T-cell (primary cell): ENCODE data around the gene FIBP. TPM values are rescaled to one million over a fixed set of nuclear protein-coding genes. Genes with fewer than 3 reads are reported as not detected.
A peak's percentile ranks its signal among the peaks of the same experiment; 100 is the strongest.

ENCODE experiments used
- ATAC-seq, 4 experiments: fragments of 200-7000 bp in 3 of 4; fragments of 150-1000 bp in 1 of 4; cut with Tn5 transposase; replicated peaks in 1 of 4; 1 replicate in 3 of 4; 2 replicates in 1 of 4; pipeline ENCODE4 v1.10.0; 2021; ENCODE audit warnings: moderate library complexity in 3 of 4, mild to moderate bottlenecking in 2 of 4, moderate number of reproducible peaks in 1 of 4
- CTCF ChIA-PET, 2 donors: fragments of 300-600 bp; sonication (Branson Sonifier 250); formaldehyde crosslinking; loops; one replicate each; lab custom pipeline; 2022; ENCODE audit warnings: antibody characterized with exemption in 2 of 2; lab: Charles Lee
- POLR2A ChIA-PET, 2 donors: fragments of 300-600 bp; sonication (Branson Sonifier 250); formaldehyde crosslinking; loops; one replicate each; lab custom pipeline; 2022; ENCODE audit warnings: antibody characterized with exemption in 2 of 2; lab: Charles Lee
- DNase-seq, 35 experiments: peaks; one replicate each; pipeline versions ENCODE4 v3.0.0 to v3.0.0-alpha.2; 2013 to 2023
- H3K27ac ChIP-seq: one replicate; pipeline ENCODE4 v1.5.1; 2013; ENCODE audit warnings: low read length
- H3K27me3 ChIP-seq, 2 experiments: replicated peaks in 1 of 2; 1 replicate in 1 of 2; 2 replicates in 1 of 2; pipeline versions ENCODE4 v1.6.1 to v1.7.0; 2013; ENCODE audit warnings: low read length in 1 of 2, mixed read lengths in 1 of 2; ENCODE audit not compliant: control insufficient read depth in 2 of 2, insufficient read depth in 2 of 2; ENCODE audit errors: extremely low read depth in 1 of 2
- H3K36me3 ChIP-seq, 2 donors: 1 replicate in 1 of 2; 2 replicates in 1 of 2; pipeline versions ENCODE4 v1.6.1 to v1.7.0; 2013; ENCODE audit warnings: low read length in 1 of 2; ENCODE audit not compliant: control insufficient read depth in 2 of 2, insufficient read depth in 1 of 2; ENCODE audit errors: extremely low read depth in 1 of 2
- H3K4me1 ChIP-seq, 2 experiments: 1 replicate in 1 of 2; 2 replicates in 1 of 2; pipeline versions ENCODE4 v1.6.1 to v1.7.0; 2013; ENCODE audit warnings: low read length in 2 of 2, mixed read lengths in 1 of 2; ENCODE audit not compliant: insufficient read depth in 2 of 2, control insufficient read depth in 1 of 2; ENCODE audit errors: extremely low read depth in 1 of 2
- H3K4me3 ChIP-seq, 2 donors: 1 replicate in 1 of 2; 2 replicates in 1 of 2; pipeline versions ENCODE4 v1.5.1 to v1.7.0; 2013; ENCODE audit warnings: mild to moderate bottlenecking in 2 of 2, low read length in 1 of 2, moderate library complexity in 1 of 2; ENCODE audit not compliant: control insufficient read depth in 1 of 2; ENCODE audit errors: extremely low read depth in 1 of 2
- H3K9me3 ChIP-seq: 2 replicates; pipeline ENCODE4 v1.7.0; 2013
- H3K27ac Mint-ChIP-seq, 2 donors: one replicate each; pipeline ENCODE4 v1.8.0; 2020 to 2021; ENCODE audit warnings: mild to moderate bottlenecking in 2 of 2, mixed read lengths in 2 of 2
- H3K27me3 Mint-ChIP-seq, 2 donors: one replicate each; pipeline ENCODE4 v1.8.0; 2021 to 2022; ENCODE audit warnings: mixed read lengths in 2 of 2
- H3K36me3 Mint-ChIP-seq: one replicate; pipeline ENCODE4 v1.8.0; 2021; ENCODE audit warnings: mixed read lengths
- H3K4me1 Mint-ChIP-seq, 3 donors: one replicate each; pipeline ENCODE4 v1.8.0; 2020 to 2022; ENCODE audit warnings: mixed read lengths in 3 of 3, mild to moderate bottlenecking in 1 of 3
- H3K4me3 Mint-ChIP-seq, 3 donors: one replicate each; pipeline ENCODE4 v1.8.0; 2020 to 2022; ENCODE audit warnings: mild to moderate bottlenecking in 3 of 3, mixed read lengths in 3 of 3, moderate library complexity in 3 of 3
- H3K9me3 Mint-ChIP-seq, 3 donors: one replicate each; pipeline ENCODE4 v1.8.0; 2020 to 2022; ENCODE audit warnings: mixed read lengths in 3 of 3
- WGBS: methylation state at CpG from one replicate; pipeline ENCODE4 v1.1.5; 2013; ENCODE audit warnings: missing lambda C conversion rate; ENCODE audit not compliant: insufficient coverage; 5-methylcytosine and 5-hydroxymethylcytosine counted together
- total RNA-seq, 35 experiments: library from RNA in 6 of 35; stranded (reverse) in 6 of 35; fragments of 120-200 nt in 1 of 35; gene quantifications; one replicate each; pipeline versions ENCODE4 v1.2.1 to v1.2.4 and lab custom pipeline; 2013 to 2026

Gene FIBP
- total RNA-seq, 5 donors from 2014 or later (not counting 1 experiment from before 2014, with no cell fraction given): 30.2 to 47.1 (median 39.2) TPM

GRCh38 chr11:65928667-65929066 lies 40.4 kb upstream of the FIBP start:
- Mint-ChIP-seq H3K27me3 (no peaks in the 10 kb centered on the region), H3K36me3 (peaks cover 3% of the 10 kb centered on the region), H3K9me3 (no peaks in the 10 kb centered on the region), H3K4me3 (peak overlapping the region; percentile 63 to 78 (median 68)), H3K27ac (peak overlapping the region; percentile 97), H3K4me1 (peaks cover 34 to 44% (median 39%) of the 10 kb centered on the region in 3 donors)
- Histone ChIP-seq H3K27ac (peak overlapping the region; percentile 74), H3K36me3 (peaks cover 0 to 7% of the 10 kb centered on the region in 2 donors), H3K27me3 (no peaks in the 10 kb centered on the region), H3K9me3 (no peaks in the 10 kb centered on the region), H3K4me3 (peak overlapping the region; percentile 17 to 28), H3K4me1 (peaks cover 11 to 49% of the 10 kb centered on the region in 2 experiments)
- 14% methylated on average over 4 of the region's 6 CpGs for WGBS
- CTCF ChIA-PET: interaction anchor here in 1 of 2 donors (0.6 to 1.6 kb wide), 4 partner anchors 37 to 574 kb away, joined by 5 to 8 read pairs (median 6); partner anchors contain the start of gene FIBP
- POLR2A ChIA-PET: no interaction called here
- peak in 1 of 35 experiments; percentile 30 for DNase-seq
- peak in 1 of 4 experiments; percentile 4 for ATAC-seq

- Mint-ChIP-seq H3K4me1 (peaks cover 37 to 48% (median 39%) of the 10 kb centered on the region in 3 donors), H3K27ac (peak overlapping the region; percentile 97), H3K27me3 (no peaks in the 10 kb centered on the region), H3K9me3 (no peaks in the 10 kb centered on the region), H3K4me3 (peak overlapping the region; percentile 68 to 78 (median 73)), H3K36me3 (peaks cover 7% of the 10 kb centered on the region)
- ChIA-PET CTCF (interaction anchor here in 1 of 2 donors (0.7 to 1.6 kb wide), 5 partner anchors 36 to 155 kb away, joined by 3 to 8 read pairs (median 5); partner anchors contain the start of genes CCDC85B and FIBP), POLR2A (interaction anchor here (0.6 to 0.7 kb wide), 4 partner anchors 12 to 360 kb away, joined by 3 to 4 read pairs (median 3); no protein-coding TSS in a partner anchor)
- Histone ChIP-seq H3K36me3 (peaks cover 0 to 12% of the 10 kb centered on the region in 2 donors), H3K27me3 (no peaks in the 10 kb centered on the region), H3K9me3 (no peaks in the 10 kb centered on the region), H3K4me3 (peak overlapping the region; percentile 28 to 52), H3K27ac (peak overlapping the region; percentile 74), H3K4me1 (peaks cover 11 to 49% of the 10 kb centered on the region in 2 experiments)
- peak; percentile 91 to 97 (median 92) for ATAC-seq
- peak; percentile 60 to 91 (median 79) for DNase-seq
- WGBS: 0% methylated on average over 5 of the region's 9 CpGs
Measured at GRCh38 chr11:65927904-65928397, 39.7 kb upstream of the FIBP start.

- H3K27me3 Mint-ChIP-seq: no peaks in the 10 kb centered on the region
- no peaks in the 10 kb centered on the region for H3K9me3 Mint-ChIP-seq
- CTCF ChIA-PET: interaction anchor here in 1 of 2 donors (0.6 kb wide), 1 partner anchor 373 kb away, joined by 3 read pairs; no protein-coding TSS in a partner anchor
- H3K27ac Mint-ChIP-seq: peak overlapping the region; percentile 8 to 61
- H3K4me1 Mint-ChIP-seq: peaks cover 37 to 49% (median 47%) of the 10 kb centered on the region in 3 donors
- ATAC-seq (no peak), DNase-seq (no peak)
- Histone ChIP-seq H3K9me3 (no peaks in the 10 kb centered on the region), H3K27ac (no peak overlapping the region), H3K27me3 (no peaks in the 10 kb centered on the region), H3K4me1 (peaks cover 19 to 55% of the 10 kb centered on the region in 2 experiments), H3K4me3 (no peak overlapping the region), H3K36me3 (peaks cover 7 to 29% of the 10 kb centered on the region in 2 donors)
- no peak overlapping the region for H3K4me3 Mint-ChIP-seq
- POLR2A ChIA-PET: interaction anchor here in 1 of 2 donors (0.6 kb wide), 2 partner anchors 41 to 364 kb away, joined by 3 to 6 read pairs; no protein-coding TSS in a partner anchor
- no CpG with 5 or more reads among the region's 2 CpGs for WGBS
- H3K36me3 Mint-ChIP-seq: peaks cover 17% of the 10 kb centered on the region
Measured at GRCh38 chr11:65925397-65925796, 37.1 kb upstream of the FIBP start.

GRCh38 chr11:65922565-65922964 lies 34.3 kb upstream of the FIBP start:
- no peaks in the 10 kb centered on the region for H3K9me3 ChIP-seq
- CTCF ChIA-PET: interaction anchor here (0.6 to 1.2 kb wide), 2 partner anchors 34 to 35 kb away, joined by 4 to 5 read pairs; partner anchors contain the start of gene FIBP (in 1 of the 2)
- Mint-ChIP-seq H3K27ac (peak overlapping the region; percentile 51 to 72), H3K27me3 (no peaks in the 10 kb centered on the region), H3K9me3 (no peaks in the 10 kb centered on the region), H3K4me1 (peaks cover 26 to 42% (median 36%) of the 10 kb centered on the region in 3 donors), H3K36me3 (peaks cover 17% of the 10 kb centered on the region), H3K4me3 (peak overlapping the region; percentile 10 to 55 (median 43))
- ATAC-seq (no peak), DNase-seq (no peak)
- H3K27ac ChIP-seq: no peak overlapping the region
- peaks cover 20 to 51% of the 10 kb centered on the region in 2 experiments for H3K4me1 ChIP-seq
- WGBS: 85% methylated on average over 3 of the region's 3 CpGs
- H3K27me3 ChIP-seq: no peaks in the 10 kb centered on the region
- no peak overlapping the region for H3K4me3 ChIP-seq
- POLR2A ChIA-PET: interaction anchor here in 1 of 2 donors (1.0 kb wide), 1 partner anchor 33 kb away, joined by 3 read pairs; no protein-coding TSS in a partner anchor
- H3K36me3 ChIP-seq: peaks cover 7 to 32% of the 10 kb centered on the region in 2 donors

- Mint-ChIP-seq H3K4me3 (peak overlapping the region; percentile 10 to 55 (median 43)), H3K9me3 (no peaks in the 10 kb centered on the region), H3K27ac (peak overlapping the region in 1 of 2 donors; percentile 51), H3K27me3 (no peaks in the 10 kb centered on the region), H3K4me1 (peaks cover 24 to 41% (median 35%) of the 10 kb centered on the region in 3 donors), H3K36me3 (peaks cover 19% of the 10 kb centered on the region)
- ATAC-seq (no peak), DNase-seq (no peak)
- Histone ChIP-seq H3K27me3 (no peaks in the 10 kb centered on the region), H3K4me1 (peaks cover 24 to 51% of the 10 kb centered on the region in 2 experiments), H3K4me3 (no peak overlapping the region), H3K9me3 (no peaks in the 10 kb centered on the region), H3K27ac (no peak overlapping the region), H3K36me3 (peaks cover 7 to 38% of the 10 kb centered on the region in 2 donors)
- 98% methylated on average over 10 of the region's 10 CpGs for WGBS
- CTCF ChIA-PET: interaction anchor here (0.6 to 1.2 kb wide), 3 partner anchors 36 to 59 kb away, joined by 3 to 6 read pairs (median 5); no protein-coding TSS in a partner anchor
- POLR2A ChIA-PET: interaction anchor here (0.6 to 1.0 kb wide), 3 partner anchors 11 to 1197 kb away, joined by 3 read pairs; partner anchors contain the start of gene KDM2A (in 1 of the 2)
Measured at GRCh38 chr11:65921876-65922275, 33.6 kb upstream of the FIBP start.

GRCh38 chr11:65921033-65921555 lies 32.8 kb upstream of the FIBP start:
- Histone ChIP-seq H3K27ac (no peak overlapping the region), H3K9me3 (no peaks in the 10 kb centered on the region), H3K4me1 (peaks cover 27 to 55% of the 10 kb centered on the region in 2 experiments), H3K36me3 (peaks cover 7 to 39% of the 10 kb centered on the region in 2 donors), H3K4me3 (peak overlapping the region in 1 of 2 donors; percentile 91), H3K27me3 (no peaks in the 10 kb centered on the region)
- peaks cover 30 to 48% (median 41%) of the 10 kb centered on the region in 3 donors for H3K4me1 Mint-ChIP-seq
- ChIA-PET CTCF (interaction anchor here (0.6 to 1.3 kb wide), 3 partner anchors 32 to 1142 kb away, joined by 3 to 5 read pairs (median 3); no protein-coding TSS in a partner anchor), POLR2A (interaction anchor here (0.6 kb wide), 2 partner anchors 11 to 1198 kb away, joined by 3 read pairs; partner anchors contain the start of gene KDM2A (in 1 of the 2))
- no peaks in the 10 kb centered on the region for H3K27me3 Mint-ChIP-seq
- no peak for ATAC-seq
- no peaks in the 10 kb centered on the region for H3K9me3 Mint-ChIP-seq
- DNase-seq: no peak
- 90% methylated on average over 2 of the region's 12 CpGs for WGBS
- H3K4me3 Mint-ChIP-seq: peak overlapping the region; percentile 90 to 92 (median 91)
- peaks cover 23% of the 10 kb centered on the region for H3K36me3 Mint-ChIP-seq
- H3K27ac Mint-ChIP-seq: no peak overlapping the region
